Activated T-helper 17 cell treated with anti-CD3 and anti-CD28 coated beads, Interleukin-2, amount 50 U/mL, for 72 hours (primary cell): ENCODE measurements around the gene OR1C1. TPM values are rescaled to one million over a fixed set of nuclear protein-coding genes. Genes with fewer than 3 reads are reported as not detected.
"Not testable (repeated sequence)": the region's sequence is repeated elsewhere in the genome, so short reads cannot be mapped to it uniquely, and the experiment has no call there.

Experiments used
- ATAC-seq: fragments of 150-1000 bp; cut with Tn5 transposase; replicated peaks from 2 replicates; pipeline ENCODE4 v1.10.0; 2021; ENCODE audit warnings: mild to moderate bottlenecking, moderate library complexity
- H3K27ac Mint-ChIP-seq: one replicate; pipeline ENCODE4 v1.8.0; 2022; ENCODE audit warnings: mixed read lengths
- H3K27me3 Mint-ChIP-seq: one replicate; pipeline ENCODE4 v1.8.0; 2022; ENCODE audit warnings: mixed read lengths
- H3K36me3 Mint-ChIP-seq: one replicate; pipeline ENCODE4 v1.8.0; 2022; ENCODE audit warnings: low read depth, mild to moderate bottlenecking, mixed read lengths
- H3K4me1 Mint-ChIP-seq: one replicate; pipeline ENCODE4 v1.8.0; 2022; ENCODE audit warnings: mixed read lengths
- H3K4me3 Mint-ChIP-seq: one replicate; pipeline ENCODE4 v1.8.0; 2022; ENCODE audit warnings: mild to moderate bottlenecking, mixed read lengths
- H3K9me3 Mint-ChIP-seq: one replicate; pipeline ENCODE4 v1.8.0; 2022; ENCODE audit warnings: mixed read lengths
- total RNA-seq, 2 donors: library from RNA; stranded (reverse); gene quantifications; one replicate each; pipeline ENCODE4 v1.2.3, GENCODE V29; 2022

Gene OR1C1, protein sequence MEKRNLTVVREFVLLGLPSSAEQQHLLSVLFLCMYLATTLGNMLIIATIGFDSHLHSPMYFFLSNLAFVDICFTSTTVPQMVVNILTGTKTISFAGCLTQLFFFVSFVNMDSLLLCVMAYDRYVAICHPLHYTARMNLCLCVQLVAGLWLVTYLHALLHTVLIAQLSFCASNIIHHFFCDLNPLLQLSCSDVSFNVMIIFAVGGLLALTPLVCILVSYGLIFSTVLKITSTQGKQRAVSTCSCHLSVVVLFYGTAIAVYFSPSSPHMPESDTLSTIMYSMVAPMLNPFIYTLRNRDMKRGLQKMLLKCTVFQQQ
- total RNA-seq, result not detected

DNA sequence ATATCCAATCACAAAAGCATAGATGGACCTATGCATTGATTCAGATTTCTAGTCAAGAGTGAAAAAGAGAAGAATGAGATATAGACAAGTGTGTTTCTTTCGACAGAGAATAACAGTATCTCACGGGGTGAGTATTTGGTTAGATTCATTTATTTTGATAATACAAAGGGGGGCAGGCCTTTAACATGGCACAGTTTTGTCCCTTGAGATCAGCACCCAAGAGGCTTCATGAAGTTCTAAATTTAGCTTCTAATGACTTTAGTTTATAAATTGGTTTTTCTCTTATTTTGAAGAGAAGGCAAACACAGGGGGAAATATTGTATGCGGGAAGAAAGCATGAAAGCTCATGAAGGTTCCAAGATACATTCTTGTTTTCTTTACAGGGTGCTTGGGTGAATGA is at the start of gene OR1C1:
Gene OR1C1 (minus strand): TSS at position 101 of the 400 bp plus-strand sequence. CDS start 2,150 bp downstream, outside the sequence.
- H3K9me3 Mint-ChIP-seq, result no peaks in the 10 kb centered on the region
- H3K4me3 Mint-ChIP-seq, result no peak within 1 kb of the TSS
- no peak for ATAC-seq
- no peaks in the 10 kb centered on the region for H3K27me3 Mint-ChIP-seq
- H3K36me3 Mint-ChIP-seq, result no peaks in the 10 kb centered on the region
- H3K4me1 Mint-ChIP-seq, result no peaks in the 10 kb centered on the region
- H3K27ac Mint-ChIP-seq, result no peak within 1 kb of the TSS

DNA sequence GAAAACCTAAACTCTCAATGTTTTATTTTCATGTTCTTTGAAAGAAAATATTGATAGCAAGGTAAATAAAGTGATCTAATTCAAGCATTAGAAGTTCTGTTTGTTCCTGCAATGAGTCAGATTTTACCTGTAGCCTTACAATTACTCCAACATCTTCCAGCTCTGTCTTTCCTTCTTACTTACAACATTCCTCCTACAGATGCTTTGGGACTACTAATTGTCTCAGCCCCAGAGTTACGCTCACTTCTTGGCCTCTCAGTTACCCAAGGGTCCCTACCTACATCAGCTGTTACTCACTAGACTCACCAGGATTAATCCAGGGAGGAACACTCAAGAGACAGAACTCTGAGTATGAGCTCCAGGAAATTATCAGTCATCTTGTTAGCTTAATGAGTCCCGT is 37.2 kb upstream of the OR1C1 start:
- no peak overlapping the region for H3K27ac Mint-ChIP-seq
- no peaks in the 10 kb centered on the region for H3K36me3 Mint-ChIP-seq
- no peaks in the 10 kb centered on the region for H3K4me1 Mint-ChIP-seq
- no peaks in the 10 kb centered on the region for H3K9me3 Mint-ChIP-seq
- no peak for ATAC-seq
- no peak overlapping the region for H3K4me3 Mint-ChIP-seq
- H3K27me3 Mint-ChIP-seq, result peaks cover 6% of the 10 kb centered on the region

DNA sequence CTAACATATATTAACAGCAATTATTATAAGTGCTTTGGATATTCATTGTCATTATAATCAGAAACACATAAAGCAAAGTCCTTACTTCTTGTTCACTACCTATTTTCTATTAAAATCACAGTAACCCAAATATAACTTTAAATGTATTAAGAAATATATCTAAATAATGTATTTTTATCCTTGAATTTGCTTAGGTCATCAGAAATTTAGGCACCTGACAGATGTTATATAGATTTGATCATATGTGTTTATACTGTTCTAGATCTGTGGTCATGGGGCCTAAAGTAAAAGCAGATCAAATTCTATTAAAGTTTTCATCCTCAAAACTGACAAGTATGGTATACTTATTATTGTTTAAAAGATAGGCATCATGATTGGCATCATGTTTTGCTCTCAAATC is 9.2 kb upstream of the OR1C1 start:
- Mint-ChIP-seq H3K36me3 (no peaks in the 10 kb centered on the region), H3K4me1 (no peaks in the 10 kb centered on the region), H3K4me3 (no peak overlapping the region), H3K27ac (no peak overlapping the region), H3K27me3 (no peaks in the 10 kb centered on the region), H3K9me3 (no peaks in the 10 kb centered on the region)
- ATAC-seq, result no peak

DNA sequence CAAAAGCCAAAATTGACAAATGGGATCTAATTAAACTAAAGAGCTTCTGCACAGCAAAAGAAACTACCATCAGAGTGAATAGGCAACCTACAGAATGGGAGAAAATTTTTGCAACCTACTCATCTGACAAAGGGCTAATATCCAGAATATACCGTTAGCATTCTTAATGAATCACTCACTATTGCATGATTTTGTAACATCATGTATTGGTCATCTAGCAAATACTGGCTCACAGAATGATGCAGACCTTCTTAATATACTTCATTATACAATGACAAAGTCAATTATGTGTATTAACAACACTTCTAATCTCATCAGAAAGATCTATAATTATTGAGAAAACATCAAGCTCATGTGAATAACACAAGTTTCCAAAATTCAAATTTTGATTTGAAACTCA is 6.0 kb downstream of the OR1C1 start:
- H3K9me3 Mint-ChIP-seq, result not testable (repeated sequence)

DNA sequence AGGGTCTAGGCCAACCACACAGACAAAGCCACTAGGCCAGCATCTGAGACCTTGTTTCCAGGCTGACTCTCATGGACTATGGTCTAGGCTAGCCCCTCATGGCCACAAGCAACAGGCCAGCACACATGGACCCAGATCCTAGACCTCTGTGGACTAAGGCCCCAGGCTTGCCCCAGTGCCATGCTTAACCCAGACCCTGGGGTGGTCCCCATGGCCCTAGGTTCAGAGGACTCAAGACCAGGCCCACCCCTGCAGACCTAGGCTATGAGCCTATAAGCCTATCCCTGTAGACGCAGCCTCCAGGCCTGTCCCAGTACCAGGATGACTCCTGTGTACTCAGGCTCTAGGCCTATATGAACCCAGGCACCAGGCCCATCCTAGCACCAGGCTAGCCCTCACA is 10.5 kb downstream of the OR1C1 start:
- H3K27me3 Mint-ChIP-seq, result no peaks in the 10 kb centered on the region

More for the DNA sequence above, 6.0 kb downstream of the OR1C1 start:
- not testable (repeated sequence) for H3K36me3 Mint-ChIP-seq, ATAC-seq, H3K27ac Mint-ChIP-seq, H3K4me1 Mint-ChIP-seq, H3K27me3 Mint-ChIP-seq, H3K4me3 Mint-ChIP-seq

DNA sequence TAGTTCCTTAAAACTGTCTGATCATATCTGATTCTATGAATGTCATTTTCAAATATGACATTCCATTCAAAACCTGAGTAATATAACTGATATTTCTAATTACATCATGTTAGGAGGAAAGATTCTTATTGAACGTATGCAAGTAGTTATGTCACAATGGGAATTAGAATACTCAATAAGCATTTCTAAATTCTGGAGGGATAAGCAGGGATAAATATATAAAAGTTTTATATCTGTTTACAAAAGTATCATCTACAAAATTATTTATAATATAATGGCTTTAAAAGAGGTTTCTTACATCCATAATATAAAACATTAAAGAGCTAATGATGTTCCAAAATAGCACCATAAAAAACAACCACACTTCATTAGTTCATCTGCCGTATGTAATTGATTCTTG is 12.3 kb downstream of the OR1C1 start, which contains the start of gene OR14A2:
Gene OR14A2 (minus strand): TSS at position 101 of the 400 bp plus-strand sequence.
- Mint-ChIP-seq H3K4me3 (no peak within 1 kb of the TSS), H3K36me3 (no peaks in the 10 kb centered on the region), H3K4me1 (no peaks in the 10 kb centered on the region), H3K9me3 (peaks cover 7% of the 10 kb centered on the region), H3K27me3 (no peaks in the 10 kb centered on the region), H3K27ac (no peak within 1 kb of the TSS)
- no peak for ATAC-seq

More for the DNA sequence above, 10.5 kb downstream of the OR1C1 start:
- ATAC-seq, result no peak
- Mint-ChIP-seq H3K9me3 (peaks cover 7% of the 10 kb centered on the region), H3K4me1 (no peaks in the 10 kb centered on the region), H3K27ac (no peak overlapping the region), H3K36me3 (no peaks in the 10 kb centered on the region), H3K4me3 (no peak overlapping the region)

DNA sequence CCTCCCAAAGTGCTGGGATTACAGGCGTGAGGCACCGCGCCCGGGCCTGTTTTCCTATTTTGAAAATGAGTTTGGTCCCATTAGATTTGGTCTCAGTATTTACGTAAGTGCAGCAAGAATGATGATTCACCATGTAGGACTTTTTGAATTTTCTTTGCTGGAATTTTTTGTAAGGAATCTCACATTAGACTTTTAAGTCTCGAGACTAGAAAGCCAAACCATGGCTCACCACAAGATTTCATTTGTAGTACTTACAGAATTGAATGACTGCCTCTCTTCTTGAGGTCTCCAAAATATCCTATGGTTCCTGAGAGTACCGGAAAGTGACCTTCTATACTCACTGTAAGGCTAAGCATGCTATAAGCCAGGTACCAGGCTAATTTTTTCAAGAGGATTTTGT is 12.7 kb downstream of the OR1C1 start:
- Mint-ChIP-seq H3K36me3 (no peaks in the 10 kb centered on the region), H3K4me3 (no peak overlapping the region), H3K4me1 (no peaks in the 10 kb centered on the region), H3K27ac (no peak overlapping the region), H3K27me3 (no peaks in the 10 kb centered on the region), H3K9me3 (peaks cover 7% of the 10 kb centered on the region)
- ATAC-seq, result no peak

DNA sequence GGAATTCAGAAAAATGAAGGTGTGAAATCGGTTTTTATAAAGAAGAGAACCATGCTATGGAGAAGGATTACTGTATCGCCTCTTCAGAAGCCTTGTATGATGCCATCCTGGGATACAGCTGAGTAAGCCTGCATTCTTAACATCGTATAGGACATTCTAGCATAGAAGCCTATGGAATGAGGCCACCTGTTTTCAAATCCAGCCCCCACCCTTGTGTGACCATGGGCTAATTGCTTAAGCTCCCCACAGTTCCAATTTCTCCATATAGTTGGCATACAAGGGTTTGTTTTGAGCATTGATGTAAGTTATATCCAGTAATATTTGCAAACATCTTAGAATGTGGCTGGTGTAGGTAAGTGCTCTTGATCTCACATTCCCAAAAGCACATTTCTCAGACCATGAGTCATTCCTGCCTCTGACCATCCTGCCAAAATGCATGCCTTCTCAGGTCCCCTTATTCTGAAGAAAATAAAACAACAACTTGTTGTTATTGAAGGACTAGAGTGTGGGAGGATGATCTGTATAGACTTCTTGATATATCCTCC is 13.9 kb downstream of the OR1C1 start:
- ATAC-seq, result no peak
- Mint-ChIP-seq H3K4me1 (no peaks in the 10 kb centered on the region), H3K27ac (no peak overlapping the region), H3K4me3 (no peak overlapping the region), H3K27me3 (no peaks in the 10 kb centered on the region), H3K9me3 (peaks cover 7% of the 10 kb centered on the region), H3K36me3 (no peaks in the 10 kb centered on the region)

DNA sequence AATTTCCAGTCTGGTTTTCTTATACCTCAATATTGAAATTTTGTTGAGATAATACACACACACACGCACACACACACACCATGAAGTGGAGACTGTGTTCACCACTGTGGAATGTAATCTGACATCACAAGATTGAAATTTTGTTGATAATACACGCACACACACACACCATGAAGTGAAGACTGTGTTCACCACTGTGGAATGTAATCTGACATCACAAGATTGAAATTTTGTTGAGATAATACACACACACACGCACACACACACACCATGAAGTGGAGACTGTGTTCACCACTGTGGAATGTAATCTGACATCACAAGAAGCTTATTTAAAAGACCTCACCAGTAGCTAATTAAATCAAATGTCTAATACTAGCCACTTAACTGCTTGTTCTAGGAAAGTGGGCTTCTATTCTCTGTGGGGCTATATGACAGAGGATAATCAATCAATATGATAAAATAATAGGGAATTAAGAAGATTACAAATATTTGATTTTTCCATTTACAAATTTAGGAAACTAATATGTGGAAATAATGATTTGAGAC is 18.1 kb downstream of the OR1C1 start:
- not testable (repeated sequence) for H3K27ac Mint-ChIP-seq, H3K4me1 Mint-ChIP-seq, H3K36me3 Mint-ChIP-seq, H3K27me3 Mint-ChIP-seq, ATAC-seq, H3K9me3 Mint-ChIP-seq, H3K4me3 Mint-ChIP-seq

DNA sequence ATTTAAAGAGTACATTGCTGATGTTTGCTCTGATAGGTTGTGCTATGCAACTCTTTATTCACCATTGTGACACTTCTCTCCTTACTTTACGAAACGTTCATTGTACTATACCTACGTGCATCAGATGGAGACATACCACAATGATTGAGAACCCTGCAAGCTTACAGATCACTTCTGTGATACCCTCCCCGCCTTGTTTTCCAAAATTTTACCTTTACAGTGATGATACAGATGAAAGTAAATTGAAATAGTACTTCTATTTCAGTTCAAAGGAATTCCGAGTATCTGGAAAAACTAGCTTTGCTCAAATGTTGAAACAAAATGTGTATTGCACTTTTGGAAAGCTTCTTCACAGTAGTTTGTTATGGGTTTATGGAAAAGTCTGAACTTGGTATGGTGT is 18.6 kb downstream of the OR1C1 start:
- H3K27ac Mint-ChIP-seq, result no peak overlapping the region

DNA sequence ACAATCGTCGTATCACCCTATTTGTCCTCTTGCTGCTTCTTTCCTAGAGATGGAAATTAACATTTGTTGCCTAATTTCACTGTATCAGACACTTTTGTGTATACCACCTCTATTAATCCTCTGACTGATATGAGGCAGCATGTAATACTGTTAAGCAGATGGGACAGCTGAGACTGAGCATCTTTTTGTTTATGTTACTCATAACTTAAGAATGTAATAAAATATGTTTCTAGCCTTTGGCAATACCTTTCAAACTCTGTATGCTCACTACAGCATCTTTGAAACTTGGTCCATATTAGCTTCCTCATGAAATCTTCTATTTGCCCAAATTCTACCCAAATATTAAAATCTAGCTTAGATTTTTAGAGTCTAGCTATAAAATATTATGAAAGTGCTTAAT is 19.6 kb downstream of the OR1C1 start:
- H3K36me3 Mint-ChIP-seq, result no peaks in the 10 kb centered on the region
- H3K4me3 Mint-ChIP-seq, result no peak overlapping the region
- ATAC-seq, result no peak
- no peaks in the 10 kb centered on the region for H3K4me1 Mint-ChIP-seq
- no peak overlapping the region for H3K27ac Mint-ChIP-seq
- no peaks in the 10 kb centered on the region for H3K9me3 Mint-ChIP-seq
- H3K27me3 Mint-ChIP-seq, result peaks cover 4% of the 10 kb centered on the region

More for the DNA sequence above, 18.6 kb downstream of the OR1C1 start:
- Mint-ChIP-seq H3K27me3 (peaks cover 4% of the 10 kb centered on the region), H3K4me1 (no peaks in the 10 kb centered on the region), H3K9me3 (no peaks in the 10 kb centered on the region), H3K36me3 (no peaks in the 10 kb centered on the region), H3K4me3 (no peak overlapping the region)
- no peak for ATAC-seq

DNA sequence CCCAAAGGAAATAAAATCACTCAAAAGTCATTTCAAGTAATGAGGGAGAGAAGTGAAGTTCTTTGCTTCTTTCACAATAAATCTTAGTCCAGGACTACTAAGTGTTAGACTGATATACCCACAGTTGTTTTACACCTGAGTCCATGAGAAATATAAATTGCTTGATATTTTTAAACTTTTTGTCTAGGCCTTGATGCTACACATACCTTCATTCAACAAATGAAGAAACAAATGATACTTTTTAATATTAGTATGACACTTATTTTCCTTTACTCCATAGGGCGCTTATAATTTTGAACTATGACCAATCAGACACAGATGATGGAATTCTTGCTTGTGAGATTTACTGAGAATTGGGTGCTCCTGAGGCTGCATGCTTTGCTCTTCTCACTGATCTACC is 22.0 kb downstream of the OR1C1 start, which contains the start of gene OR14K1:
Gene OR14K1 (plus strand): TSS at position 301 of the 400 bp plus-strand sequence. CDS start 0 bp downstream, at position 301.
- H3K4me1 Mint-ChIP-seq, result no peaks in the 10 kb centered on the region
- no peak for ATAC-seq
- no peak within 1 kb of the TSS for H3K4me3 Mint-ChIP-seq

DNA sequence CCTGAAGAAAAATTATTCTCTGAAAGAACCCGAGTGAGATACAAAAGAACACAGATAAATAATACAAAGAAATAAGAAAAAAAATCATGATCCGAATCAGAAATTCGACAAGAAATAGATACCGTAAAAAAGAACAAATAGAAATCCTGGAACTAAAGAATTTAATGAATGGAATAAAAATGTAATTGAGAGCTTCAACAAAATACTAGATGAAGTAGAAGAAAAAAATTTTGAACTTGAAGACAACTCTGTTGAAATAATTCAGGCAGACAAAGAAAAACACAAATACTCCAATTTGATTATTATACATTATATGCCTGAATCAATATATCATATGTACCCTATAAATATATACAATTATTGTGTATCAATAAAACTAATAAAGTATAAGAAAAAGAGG is 39.1 kb downstream of the OR1C1 start:
- ATAC-seq, result no peak
- no peak overlapping the region for H3K4me3 Mint-ChIP-seq
- peaks cover 4% of the 10 kb centered on the region for H3K27me3 Mint-ChIP-seq
- no peak overlapping the region for H3K27ac Mint-ChIP-seq
- H3K4me1 Mint-ChIP-seq, result no peaks in the 10 kb centered on the region
- H3K9me3 Mint-ChIP-seq, result peaks cover 5% of the 10 kb centered on the region
- H3K36me3 Mint-ChIP-seq, result no peaks in the 10 kb centered on the region

More for the DNA sequence above, 22.0 kb downstream of the OR1C1 start, which contains the start of gene OR14K1:
- peaks cover 7% of the 10 kb centered on the region for H3K27me3 Mint-ChIP-seq
- no peak within 1 kb of the TSS for H3K27ac Mint-ChIP-seq
- H3K36me3 Mint-ChIP-seq, result no peaks in the 10 kb centered on the region
- H3K9me3 Mint-ChIP-seq, result no peaks in the 10 kb centered on the region

DNA sequence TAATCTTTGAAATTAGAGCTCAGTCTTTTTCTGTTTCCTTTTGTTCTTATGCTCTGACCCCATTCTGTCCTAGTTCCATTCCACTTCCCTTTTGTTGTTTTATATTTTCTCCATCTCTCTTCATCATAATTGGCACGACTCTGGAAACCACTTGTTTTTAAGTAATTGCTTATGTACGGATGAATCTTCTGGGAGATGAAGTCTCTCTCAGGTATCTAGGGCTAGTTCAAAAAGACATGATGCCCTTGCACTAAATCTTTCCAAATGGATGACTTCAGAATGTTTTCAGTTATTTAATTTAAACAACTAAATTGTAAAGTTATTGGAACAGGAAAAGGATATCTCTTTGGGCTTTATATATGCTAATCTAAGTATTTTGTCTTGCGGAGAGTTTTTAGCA is 43.8 kb downstream of the OR1C1 start, which contains the start of gene OR6F1:
Gene OR6F1 (minus strand): TSS at position 101 of the 400 bp plus-strand sequence. CDS start 3,891 bp downstream, outside the sequence.
- H3K27me3 Mint-ChIP-seq, result peaks cover 4% of the 10 kb centered on the region
- no peak within 1 kb of the TSS for H3K4me3 Mint-ChIP-seq
- no peak within 1 kb of the TSS for H3K27ac Mint-ChIP-seq
- no peaks in the 10 kb centered on the region for H3K4me1 Mint-ChIP-seq
- no peaks in the 10 kb centered on the region for H3K36me3 Mint-ChIP-seq
- ATAC-seq, result no peak
- H3K9me3 Mint-ChIP-seq, result peaks cover 7% of the 10 kb centered on the region

DNA sequence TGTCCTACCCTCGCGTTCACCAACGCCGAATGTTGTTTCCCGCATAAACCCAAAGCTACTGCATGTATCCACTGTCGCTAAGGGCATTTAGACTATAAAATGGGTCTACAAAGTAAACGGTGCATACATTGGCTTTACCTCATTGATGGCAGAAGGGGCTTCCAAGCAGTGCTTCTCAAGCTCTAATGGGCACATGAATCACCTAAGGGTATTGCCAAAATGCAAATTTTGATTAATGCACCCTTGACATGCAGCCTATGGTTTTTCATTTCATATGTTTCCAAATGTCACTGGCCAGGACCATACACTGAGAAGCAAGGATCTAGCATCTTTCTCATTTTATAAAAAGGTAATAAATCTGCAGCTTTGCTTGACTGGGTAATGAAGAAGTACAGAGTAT is 46.6 kb downstream of the OR1C1 start:
- H3K27ac Mint-ChIP-seq, result no peak overlapping the region
- H3K4me3 Mint-ChIP-seq, result no peak overlapping the region
- H3K4me1 Mint-ChIP-seq, result no peaks in the 10 kb centered on the region
- H3K27me3 Mint-ChIP-seq, result peaks cover 4% of the 10 kb centered on the region
- H3K9me3 Mint-ChIP-seq, result peaks cover 7% of the 10 kb centered on the region
- no peaks in the 10 kb centered on the region for H3K36me3 Mint-ChIP-seq
- no peak for ATAC-seq
